Sigmoid colon (tissue), 4 donors: ENCODE measurements around the gene PRDM5.

ENCODE experiments used
- CTCF ChIP-seq, 4 experiments: fragments of 450-650 bp in 3 of 4; fragments of 200-600 bp in 1 of 4; IDR thresholded peaks; one replicate each; pipeline ENCODE4 v1.5.1; 2016 to 2019; ENCODE audit warnings: antibody characterized with exemption in 4 of 4, mild to moderate bottlenecking in 3 of 4, moderate library complexity in 2 of 4
- EP300 ChIP-seq, 4 donors: sonication (generic); formaldehyde crosslinking; IDR thresholded peaks; one replicate each; pipeline ENCODE4 v1.6.1; 2017; ENCODE audit warnings: antibody characterized with exemption in 4 of 4
- POLR2A ChIP-seq, 2 donors: fragments of 450-650 bp; IDR thresholded peaks; one replicate each; pipeline ENCODE4 v1.6.1; 2016; ENCODE audit warnings: antibody characterized with exemption in 2 of 2, mild to moderate bottlenecking in 2 of 2, moderate library complexity in 2 of 2

- no peak for TF ChIP-seq CTCF (IDR thresholded peaks at IDR 0.05)
- no peak for TF ChIP-seq POLR2A (IDR thresholded peaks at IDR 0.05)
- no peak for TF ChIP-seq EP300 (IDR thresholded peaks at IDR 0.05)
Observed at GRCh38 chr4:120919358-120919757, 3.2 kb downstream of the PRDM5 start.
